Lower lobe of right lung (tissue), 2 donors: Measurements from ENCODE around the gene GPR39. TPM values are rescaled to one million over a fixed set of nuclear protein-coding genes. Genes with fewer than 3 reads are reported as not detected.

ENCODE experiments used
- ATAC-seq, 2 donors: fragments of 200-7000 bp; cut with Tn5 transposase; one replicate each; pipeline ENCODE4 v1.9.1; 2020 to 2022; ENCODE audit warnings: mild to moderate bottlenecking in 2 of 2, moderate library complexity in 2 of 2
- DNase-seq: peaks from one replicate; pipeline ENCODE4 v3.0.0-alpha.2; 2020
- H3K27ac ChIP-seq: fragments of 200-600 bp; one replicate; pipeline ENCODE4 v1.8.0; 2022
- H3K27me3 ChIP-seq: fragments of 200-600 bp; one replicate; pipeline ENCODE4 v1.8.0; 2022; ENCODE audit warnings: low read depth
- H3K36me3 ChIP-seq: fragments of 200-600 bp; one replicate; pipeline ENCODE4 v1.8.0; 2022; ENCODE audit warnings: mild to moderate bottlenecking
- H3K4me1 ChIP-seq: fragments of 200-600 bp; one replicate; pipeline ENCODE4 v1.8.0; 2022
- H3K4me3 ChIP-seq: fragments of 200-600 bp; one replicate; pipeline ENCODE4 v1.8.0; 2022; ENCODE audit warnings: mild to moderate bottlenecking
- H3K9me3 ChIP-seq: fragments of 200-600 bp; one replicate; pipeline ENCODE4 v1.8.0; 2022
- CTCF ChIP-seq: fragments of 200-600 bp; IDR thresholded peaks from one replicate; pipeline ENCODE4 v1.8.0; 2022; ENCODE audit warnings: antibody characterized with exemption, mild to moderate bottlenecking
- intact Hi-C: fragments of 100-400 bp; cut with DNase I; formaldehyde crosslinking; loops from one replicate; pipeline ENCODE4 v1.11.0; 2022
- total RNA-seq: library from RNA; stranded (reverse); fragmentation: NEBNext Ultra II Directional; extraction: Animal tissue kit (Norgen Biotek cat#: 25700); gene quantifications from one replicate; pipeline ENCODE4 v1.2.1, GENCODE V29; 2021
- donor health status: DM: no; HTN: yes; CAD: no; lungs with severe emphysema.

GPR39 gene
- total RNA-seq, 1 donor from 2014 or later: 11.2 TPM

DNA sequence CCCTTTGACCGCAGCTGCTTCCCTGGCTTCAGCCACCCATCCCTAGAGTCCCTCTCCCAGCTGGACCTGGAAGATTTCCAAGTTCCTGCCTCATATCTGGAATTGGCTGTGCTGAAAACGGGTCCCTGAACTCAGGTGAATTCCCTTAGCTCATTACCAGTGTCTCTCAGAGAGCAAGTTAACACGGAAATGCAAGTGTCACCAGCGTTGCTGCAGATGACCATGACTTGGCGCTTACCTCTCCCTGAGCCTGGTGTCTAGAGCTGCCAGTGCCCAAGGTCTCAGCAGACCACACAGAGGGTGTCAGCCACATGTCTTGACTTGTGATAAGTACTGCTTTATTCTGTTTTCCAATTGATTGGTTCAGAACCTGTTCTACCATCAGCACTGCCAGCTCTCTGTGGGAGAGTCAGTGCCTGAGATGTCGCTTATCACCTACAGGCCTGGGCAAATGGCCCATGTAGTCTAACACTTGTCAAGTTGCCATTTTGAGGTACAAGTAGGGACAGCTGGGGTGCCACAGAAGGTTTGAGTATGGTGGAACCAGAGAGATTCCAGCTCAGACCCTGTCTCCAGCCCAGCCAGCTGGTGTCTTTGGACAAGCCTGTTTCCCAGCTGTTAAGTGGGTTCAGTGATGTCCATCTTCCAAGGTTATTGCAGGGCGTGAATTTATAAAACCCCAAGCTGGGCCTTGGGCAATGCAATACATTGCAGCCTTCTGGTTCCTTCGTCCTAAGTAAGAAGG, 204.7 kb downstream of the GPR39 start:
- intact Hi-C loops: no loop called here

DNA sequence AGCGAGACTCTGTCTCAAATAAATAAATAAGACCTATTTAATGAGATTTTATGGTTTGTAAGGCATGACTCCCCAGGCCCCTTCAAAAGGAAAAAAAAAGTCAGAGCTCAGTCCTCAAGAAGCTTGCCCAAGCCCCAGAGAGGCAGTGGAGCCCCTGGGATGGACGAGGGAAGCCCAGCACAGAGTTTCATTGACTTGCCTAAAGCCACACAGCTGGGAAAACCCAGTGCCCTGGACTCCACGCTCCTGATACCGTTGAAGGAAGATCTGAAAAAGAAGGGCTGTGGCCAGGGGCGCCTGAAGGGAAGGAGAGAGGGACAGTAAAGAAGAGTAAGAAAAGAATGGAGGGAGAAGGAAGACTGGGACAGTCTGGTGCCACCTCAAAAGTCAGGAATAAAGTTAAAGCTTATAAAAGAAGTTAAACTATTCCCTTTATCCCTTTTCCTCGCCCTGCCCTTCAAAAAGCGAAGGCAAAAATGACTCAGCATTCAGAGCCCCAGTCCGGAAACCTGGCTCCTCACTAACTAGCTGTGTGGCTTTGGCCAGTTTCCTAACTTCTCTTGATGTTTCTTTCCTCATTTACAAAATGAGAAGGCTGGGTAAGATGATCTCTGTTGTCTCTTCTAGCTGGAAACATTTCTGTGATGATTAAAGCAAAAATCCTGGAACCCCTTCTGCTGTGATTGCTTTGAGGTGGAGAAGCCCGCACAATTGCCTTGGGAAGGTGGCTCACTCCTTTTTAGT, 206.7 kb downstream of the GPR39 start:
- H3K36me3 ChIP-seq: no peaks in the 10 kb centered on the region
- intact Hi-C loops: no loop called here
- TF ChIP-seq CTCF: no peak

More for the DNA sequence above, 204.7 kb downstream of the GPR39 start:
- Histone ChIP-seq H3K27me3 (no peaks in the 10 kb centered on the region), H3K36me3 (no peaks in the 10 kb centered on the region), H3K27ac (no peak overlapping the region), H3K9me3 (no peaks in the 10 kb centered on the region), H3K4me3 (no peak overlapping the region), H3K4me1 (no peaks in the 10 kb centered on the region)
- peak in 1 of 2 donors; percentile 22 for ATAC-seq
- DNase-seq: no peak
- no peak for TF ChIP-seq CTCF

DNA sequence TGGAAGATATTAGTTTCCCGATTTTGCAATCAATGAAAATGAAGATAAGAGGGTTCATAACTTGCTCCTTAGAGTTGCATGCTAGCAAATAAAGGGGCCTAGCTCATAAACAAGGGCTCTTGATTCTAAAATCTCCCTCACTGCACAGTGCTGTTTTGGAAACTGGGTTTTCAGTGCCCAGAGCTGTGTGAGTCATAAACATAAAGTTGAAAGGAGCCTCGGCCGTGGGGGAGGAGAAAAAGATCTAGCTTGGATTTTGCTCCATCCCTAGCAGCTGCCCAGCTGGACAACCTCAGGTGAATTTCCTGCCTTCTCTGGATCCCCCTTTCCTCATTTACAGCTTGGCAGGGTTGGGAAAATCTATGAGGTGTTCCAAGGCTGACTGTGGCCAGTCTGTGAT, 210.9 kb downstream of the GPR39 start:
- no peak for TF ChIP-seq CTCF
- H3K27me3 ChIP-seq: no peaks in the 10 kb centered on the region
- no peak overlapping the region for H3K27ac ChIP-seq
- H3K36me3 ChIP-seq: no peaks in the 10 kb centered on the region
- no peak for DNase-seq
- no peak for ATAC-seq
- no peaks in the 10 kb centered on the region for H3K4me1 ChIP-seq
- no peak overlapping the region for H3K4me3 ChIP-seq
- H3K9me3 ChIP-seq: no peaks in the 10 kb centered on the region
- intact Hi-C loops: no loop called here

More for the DNA sequence above, 206.7 kb downstream of the GPR39 start:
- Histone ChIP-seq H3K4me1 (no peaks in the 10 kb centered on the region), H3K9me3 (no peaks in the 10 kb centered on the region), H3K27me3 (no peaks in the 10 kb centered on the region), H3K4me3 (no peak overlapping the region), H3K27ac (no peak overlapping the region)
- DNase-seq (no peak), ATAC-seq (no peak)

DNA sequence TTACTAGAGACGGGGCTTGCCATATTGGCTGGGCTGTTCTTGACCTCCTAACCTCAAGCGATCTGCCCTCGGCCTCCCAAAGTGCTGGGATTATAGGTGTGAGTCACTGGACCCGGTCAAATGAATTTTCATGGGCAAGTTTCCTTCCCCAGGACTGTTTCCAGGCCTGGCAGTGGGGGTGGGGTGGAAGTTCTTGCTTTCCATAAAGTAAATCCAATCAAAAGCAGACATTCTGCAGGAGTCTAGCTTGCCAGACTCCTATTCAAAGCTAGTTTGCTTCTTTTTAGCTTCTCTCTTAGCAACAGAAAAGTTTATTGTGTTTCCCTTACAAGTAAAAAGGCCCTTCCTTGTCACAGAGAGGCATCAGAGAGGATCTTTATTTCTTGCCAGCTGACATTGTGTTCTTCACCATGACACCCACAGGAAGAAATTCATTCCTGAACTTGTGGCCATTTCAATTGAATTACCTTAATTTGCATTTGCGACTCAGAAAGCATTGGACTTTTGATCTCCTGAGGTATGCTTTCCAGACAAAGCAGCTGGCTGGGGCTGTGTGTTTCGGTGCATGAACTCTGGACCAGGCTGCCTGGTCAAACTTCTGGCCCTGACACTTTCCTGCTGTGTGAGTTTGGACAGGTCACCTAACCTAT, 215.5 kb downstream of the GPR39 start:
- no peak overlapping the region for H3K4me3 ChIP-seq
- DNase-seq (no peak), ATAC-seq (no peak)
- H3K27me3 ChIP-seq: no peaks in the 10 kb centered on the region
- no peaks in the 10 kb centered on the region for H3K36me3 ChIP-seq
- H3K27ac ChIP-seq: no peak overlapping the region
- H3K9me3 ChIP-seq: no peaks in the 10 kb centered on the region
- intact Hi-C loops: no loop called here
- TF ChIP-seq CTCF: no peak
- H3K4me1 ChIP-seq: no peaks in the 10 kb centered on the region

DNA sequence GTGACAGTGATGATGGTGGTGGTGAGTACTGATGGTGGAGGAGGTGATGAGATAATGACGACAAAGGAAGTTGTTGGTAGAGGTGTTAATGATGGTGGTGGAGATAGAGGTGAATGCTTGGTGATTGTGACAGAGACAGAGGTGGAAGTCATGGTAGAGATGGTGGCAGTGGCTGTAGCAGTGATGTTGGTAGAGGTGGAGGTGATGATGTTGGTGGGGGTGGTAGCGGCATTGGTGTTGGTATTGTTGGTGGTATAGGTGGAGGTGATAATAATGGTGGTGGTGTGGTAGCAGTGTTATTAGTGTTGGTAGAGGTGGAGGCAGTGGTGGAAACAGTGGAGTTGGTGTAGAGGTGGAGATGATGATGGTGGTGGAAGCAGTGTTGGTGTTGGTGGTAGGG, 217.0 kb downstream of the GPR39 start:
- H3K27me3 ChIP-seq: no peaks in the 10 kb centered on the region
- TF ChIP-seq CTCF: no peak
- no peak overlapping the region for H3K4me3 ChIP-seq
- intact Hi-C loops: no loop called here
- H3K36me3 ChIP-seq: no peaks in the 10 kb centered on the region
- no peak overlapping the region for H3K27ac ChIP-seq
- no peaks in the 10 kb centered on the region for H3K9me3 ChIP-seq
- ATAC-seq: no peak
- DNase-seq: no peak
- H3K4me1 ChIP-seq: no peaks in the 10 kb centered on the region
